Ectodermal cell (in vitro differentiated cells): ENCODE data around the gene ARHGAP15.

Experiments used
- H3K27ac ChIP-seq: 2 replicates; pipeline ENCODE4 v1.7.0; 2013; ENCODE audit warnings: mild to moderate bottlenecking, low read depth, low read length; ENCODE audit not compliant: insufficient read depth, poor library complexity, severe bottlenecking
- H3K27me3 ChIP-seq: 2 replicates; pipeline ENCODE4 v1.7.0; 2013; ENCODE audit warnings: mild to moderate bottlenecking, low read length; ENCODE audit not compliant: insufficient read depth, control insufficient read depth, poor library complexity, severe bottlenecking
- H3K36me3 ChIP-seq: one replicate; pipeline ENCODE4 v1.7.0; 2013; ENCODE audit warnings: low read length; ENCODE audit not compliant: control insufficient read depth, insufficient read depth
- H3K4me1 ChIP-seq: one replicate; pipeline ENCODE4 v1.7.0; 2013; ENCODE audit warnings: low read length; ENCODE audit not compliant: control insufficient read depth, insufficient read depth
- H3K4me3 ChIP-seq: 2 replicates; pipeline ENCODE4 v1.7.0; 2013; ENCODE audit warnings: low read depth, low read length, control low read depth; ENCODE audit not compliant: insufficient read depth
- H3K9me3 ChIP-seq: 2 replicates; pipeline ENCODE4 v1.7.0; 2013; ENCODE audit warnings: mild to moderate bottlenecking, low read length, moderate library complexity; ENCODE audit not compliant: control insufficient read depth
- WGBS, 2 experiments: methylation state at CpG; one replicate each; pipeline ENCODE4 v1.1.7; 2013; ENCODE audit warnings: missing lambda C conversion rate in 2 of 2; 5-methylcytosine and 5-hydroxymethylcytosine counted together

Gene ARHGAP15

DNA sequence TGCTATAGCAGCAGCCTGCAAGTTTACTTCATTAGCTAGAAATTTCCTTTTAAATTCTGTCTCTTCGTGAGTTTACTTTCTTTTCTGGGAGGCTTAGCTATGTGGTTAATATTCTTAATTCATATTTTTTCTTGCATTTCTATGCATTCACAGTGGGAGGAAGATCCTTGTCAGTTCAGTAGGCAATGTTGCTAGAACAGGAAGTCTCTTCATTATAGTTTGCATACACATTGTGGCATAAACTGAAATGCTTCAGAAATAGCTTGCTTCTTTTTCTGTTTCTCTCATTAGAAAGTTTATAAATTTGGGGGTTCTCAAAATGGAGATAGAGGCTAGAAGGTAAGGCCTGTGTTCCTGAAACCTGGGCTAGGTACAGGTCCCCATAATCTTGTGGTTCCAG lies 8.1 kb upstream of the ARHGAP15 start:
- 100% methylated on average over 1 of the region's 1 CpG; no CpG with 5 or more reads in 1 of the 2 experiments for WGBS, 2 experiments
- Histone ChIP-seq H3K4me3 (no peak overlapping the region), H3K27ac (no peak overlapping the region), H3K9me3 (no peaks in the 10 kb centered on the region), H3K27me3 (no peaks in the 10 kb centered on the region), H3K4me1 (no peaks in the 10 kb centered on the region), H3K36me3 (no peaks in the 10 kb centered on the region)

DNA sequence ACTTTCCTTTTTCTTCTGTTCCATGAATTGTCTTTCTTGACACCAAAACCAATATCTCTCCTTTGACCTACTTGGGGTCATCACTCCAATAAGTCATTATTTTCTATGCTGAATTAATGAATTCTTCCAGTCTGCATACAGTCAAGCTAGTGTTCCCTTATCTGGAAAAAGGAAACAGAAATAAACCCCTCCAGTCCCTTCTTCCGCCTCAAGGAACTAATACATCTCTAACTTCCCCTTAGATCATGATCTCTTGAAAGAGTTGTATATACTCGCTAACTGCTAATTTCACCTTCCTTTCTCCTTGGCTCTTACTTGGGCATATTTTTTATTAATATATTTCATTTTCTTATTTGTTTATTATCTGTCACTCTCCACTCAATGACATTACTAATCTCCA lies 7.3 kb upstream of the ARHGAP15 start:
- Histone ChIP-seq H3K9me3 (no peaks in the 10 kb centered on the region), H3K4me3 (no peak overlapping the region), H3K27me3 (no peaks in the 10 kb centered on the region), H3K4me1 (no peaks in the 10 kb centered on the region), H3K27ac (no peak overlapping the region), H3K36me3 (no peaks in the 10 kb centered on the region)
- 71 to 88% methylated on average over 1 to 2 of the region's 2 CpGs for WGBS, 2 experiments

DNA sequence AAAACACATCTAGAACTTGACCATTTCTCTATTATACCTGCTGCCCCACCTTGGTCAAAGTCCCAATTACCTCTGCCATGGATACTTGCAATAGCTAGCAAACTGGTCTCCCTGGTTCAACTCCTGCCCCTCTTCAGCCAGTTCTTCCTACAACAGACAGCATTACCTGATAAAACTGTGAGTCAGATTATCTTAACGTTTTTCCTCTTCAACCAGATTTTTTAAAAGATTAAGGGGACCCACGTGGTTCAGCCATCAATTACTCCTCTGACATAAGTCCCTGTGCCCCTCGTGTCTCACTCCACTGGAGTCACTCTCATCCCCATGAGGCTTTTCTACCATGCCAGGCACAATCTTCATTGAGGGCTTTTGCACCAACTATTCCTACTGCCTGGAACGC lies 5.3 kb upstream of the ARHGAP15 start:
- no peaks in the 10 kb centered on the region for H3K4me1 ChIP-seq
- WGBS, 2 experiments, result 83 to 88% methylated on average over 4 of the region's 4 CpGs
- no peak overlapping the region for H3K27ac ChIP-seq
- no peak overlapping the region for H3K4me3 ChIP-seq
- H3K36me3 ChIP-seq, result no peaks in the 10 kb centered on the region
- H3K27me3 ChIP-seq, result no peaks in the 10 kb centered on the region
- H3K9me3 ChIP-seq, result no peaks in the 10 kb centered on the region

DNA sequence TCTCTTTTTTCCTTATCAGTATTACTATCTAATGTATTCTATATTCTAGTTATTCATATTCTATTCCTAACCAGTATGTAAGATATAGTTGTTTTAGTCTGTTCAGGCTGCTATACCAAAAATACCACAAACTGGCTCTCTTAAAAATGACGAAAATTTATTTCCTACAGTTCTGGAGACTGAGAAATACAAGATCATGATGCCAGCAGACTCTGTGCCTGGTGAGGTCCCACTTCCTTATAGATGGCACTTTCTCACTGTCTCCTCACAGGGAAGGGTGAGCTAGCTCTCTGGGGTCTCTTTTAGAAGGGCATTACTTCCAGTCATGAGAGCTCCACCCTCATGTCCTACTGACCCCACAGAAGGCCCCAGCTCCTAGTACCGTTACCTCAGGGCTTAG lies 4.8 kb upstream of the ARHGAP15 start:
- Histone ChIP-seq H3K36me3 (no peaks in the 10 kb centered on the region), H3K27ac (no peak overlapping the region), H3K9me3 (no peaks in the 10 kb centered on the region), H3K27me3 (no peaks in the 10 kb centered on the region), H3K4me1 (no peaks in the 10 kb centered on the region), H3K4me3 (no peak overlapping the region)
- 81 to 88% methylated on average over 1 to 2 of the region's 2 CpGs for WGBS, 2 experiments

DNA sequence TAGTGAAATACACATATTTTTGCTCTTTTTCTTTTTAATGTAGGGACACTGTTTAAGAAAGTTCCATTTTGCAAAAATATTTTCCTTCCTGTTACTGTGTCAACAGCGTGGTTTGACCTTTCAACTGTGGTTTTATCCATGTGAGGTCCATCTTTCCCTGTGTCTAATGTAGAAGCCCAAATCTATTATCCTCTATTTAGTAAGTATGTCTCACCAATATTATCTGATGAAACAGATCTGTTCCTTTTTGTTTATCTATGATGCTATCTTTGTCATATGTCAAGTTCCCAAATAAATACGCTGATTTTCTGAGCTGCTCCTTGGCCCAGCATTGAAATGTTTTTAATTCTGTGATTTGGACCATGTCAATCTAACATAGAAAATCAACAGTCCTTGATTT lies 3.5 kb upstream of the ARHGAP15 start:
- no peaks in the 10 kb centered on the region for H3K36me3 ChIP-seq

DNA sequence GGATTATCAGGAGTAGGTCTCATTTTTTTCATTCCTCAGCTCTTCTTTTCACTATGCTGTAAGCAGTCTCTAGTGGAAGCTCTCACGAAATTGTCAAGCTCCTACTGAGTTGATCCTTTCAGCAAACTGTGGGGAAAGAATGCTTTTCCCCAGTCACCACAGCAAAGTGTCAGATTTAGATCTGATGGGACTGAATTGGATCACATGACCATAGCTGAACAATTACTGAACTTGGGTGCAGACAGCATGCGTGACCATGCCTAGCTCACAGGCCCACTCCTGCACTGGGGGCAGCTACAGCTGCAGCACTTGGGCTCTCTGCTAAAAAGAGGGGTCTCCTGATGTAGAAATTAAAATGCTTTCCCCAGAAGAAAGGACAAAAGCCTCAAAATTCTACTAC lies 3.1 kb downstream of the ARHGAP15 start:
- H3K4me1 ChIP-seq, result no peaks in the 10 kb centered on the region
- no peak overlapping the region for H3K27ac ChIP-seq

More for the DNA sequence above, 3.5 kb upstream of the ARHGAP15 start:
- H3K27me3 ChIP-seq, result no peaks in the 10 kb centered on the region
- 92 to 100% methylated on average over 2 of the region's 2 CpGs for WGBS, 2 experiments
- H3K9me3 ChIP-seq, result no peaks in the 10 kb centered on the region
- H3K4me3 ChIP-seq, result no peak overlapping the region
- H3K4me1 ChIP-seq, result no peaks in the 10 kb centered on the region
- no peak overlapping the region for H3K27ac ChIP-seq

DNA sequence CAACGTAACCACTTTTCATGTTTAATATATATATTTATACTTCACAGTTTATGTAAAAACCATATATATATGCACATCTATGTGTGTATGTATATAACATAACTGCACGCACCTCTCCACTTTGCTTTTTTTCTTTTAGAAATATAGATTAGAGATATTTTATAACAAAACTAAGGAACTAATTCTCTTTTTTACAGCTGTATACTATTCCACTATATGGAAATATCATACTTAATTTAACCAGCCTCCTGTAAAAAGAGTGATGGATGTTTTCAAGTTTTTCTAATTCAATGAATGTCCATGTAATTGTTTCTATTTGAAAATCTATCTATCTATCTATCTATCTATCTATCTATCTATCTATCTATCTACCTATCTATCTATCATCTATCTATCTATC lies 4.6 kb downstream of the ARHGAP15 start:
- no peaks in the 10 kb centered on the region for H3K27me3 ChIP-seq
- no peak overlapping the region for H3K27ac ChIP-seq
- no peak overlapping the region for H3K4me3 ChIP-seq
- no CpG with 5 or more reads among the region's 2 CpGs for WGBS, 2 experiments
- no peaks in the 10 kb centered on the region for H3K36me3 ChIP-seq
- H3K9me3 ChIP-seq, result no peaks in the 10 kb centered on the region
- no peaks in the 10 kb centered on the region for H3K4me1 ChIP-seq

More for the DNA sequence above, 3.1 kb downstream of the ARHGAP15 start:
- no peaks in the 10 kb centered on the region for H3K27me3 ChIP-seq
- H3K4me3 ChIP-seq, result no peak overlapping the region
- WGBS, 2 experiments, result 31 to 52% methylated on average over 2 of the region's 2 CpGs
- H3K36me3 ChIP-seq, result no peaks in the 10 kb centered on the region
- no peaks in the 10 kb centered on the region for H3K9me3 ChIP-seq

DNA sequence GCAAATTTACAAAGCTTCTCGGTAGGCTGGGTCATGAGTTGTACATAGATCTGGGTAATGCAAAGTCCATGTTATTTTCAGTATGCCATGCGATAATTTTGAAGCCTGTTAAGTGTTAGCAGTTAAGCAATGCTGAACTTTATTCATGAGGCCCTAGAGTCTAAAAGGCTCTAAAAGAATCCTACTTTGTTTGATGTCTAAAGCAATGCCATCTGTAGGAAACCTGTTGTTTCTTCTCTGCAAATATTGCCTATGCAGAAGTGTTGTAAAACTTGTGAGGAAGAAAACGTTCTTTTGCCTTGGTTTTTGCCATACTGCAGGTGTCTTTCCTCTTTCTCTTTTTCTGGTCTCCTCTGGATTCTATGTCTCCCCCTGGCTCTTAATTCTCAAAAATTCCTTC lies 9.1 kb downstream of the ARHGAP15 start:
- Histone ChIP-seq H3K4me1 (no peaks in the 10 kb centered on the region), H3K4me3 (no peak overlapping the region), H3K27ac (no peak overlapping the region), H3K27me3 (no peaks in the 10 kb centered on the region), H3K9me3 (no peaks in the 10 kb centered on the region), H3K36me3 (no peaks in the 10 kb centered on the region)
- 83 to 89% methylated on average over 3 of the region's 3 CpGs for WGBS, 2 experiments

DNA sequence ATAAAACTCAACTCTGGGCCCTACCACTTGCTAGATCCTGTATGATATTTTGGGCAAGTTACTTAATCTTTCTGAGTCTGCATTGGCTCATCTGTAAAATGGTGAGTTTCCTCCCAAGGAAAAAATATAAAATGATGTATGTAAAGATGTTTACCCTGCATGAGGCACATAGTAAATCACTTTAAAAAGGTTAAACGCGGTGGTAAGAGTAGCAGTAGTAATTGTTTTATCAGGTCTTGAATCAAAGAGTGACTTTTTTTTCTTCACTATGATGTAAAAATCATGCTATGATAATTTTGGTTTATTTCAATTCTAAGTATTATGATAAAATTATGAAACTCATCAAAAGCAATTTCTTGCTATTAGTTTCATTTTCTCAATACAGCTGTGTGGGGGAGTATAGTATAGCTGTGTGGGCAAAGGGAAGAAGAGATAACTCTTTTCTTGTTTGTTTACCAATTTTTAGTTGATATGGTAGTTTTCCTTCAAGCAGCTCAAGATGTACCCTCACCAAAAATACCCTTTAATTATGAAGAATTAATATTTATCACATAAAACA lies 10.7 kb downstream of the ARHGAP15 start:
- H3K27ac ChIP-seq, result no peak overlapping the region
- no peaks in the 10 kb centered on the region for H3K36me3 ChIP-seq
- WGBS, 2 experiments, result 94 to 98% methylated on average over 2 of the region's 2 CpGs
- no peak overlapping the region for H3K4me3 ChIP-seq
- H3K27me3 ChIP-seq, result no peaks in the 10 kb centered on the region
- H3K9me3 ChIP-seq, result no peaks in the 10 kb centered on the region
- H3K4me1 ChIP-seq, result no peaks in the 10 kb centered on the region

DNA sequence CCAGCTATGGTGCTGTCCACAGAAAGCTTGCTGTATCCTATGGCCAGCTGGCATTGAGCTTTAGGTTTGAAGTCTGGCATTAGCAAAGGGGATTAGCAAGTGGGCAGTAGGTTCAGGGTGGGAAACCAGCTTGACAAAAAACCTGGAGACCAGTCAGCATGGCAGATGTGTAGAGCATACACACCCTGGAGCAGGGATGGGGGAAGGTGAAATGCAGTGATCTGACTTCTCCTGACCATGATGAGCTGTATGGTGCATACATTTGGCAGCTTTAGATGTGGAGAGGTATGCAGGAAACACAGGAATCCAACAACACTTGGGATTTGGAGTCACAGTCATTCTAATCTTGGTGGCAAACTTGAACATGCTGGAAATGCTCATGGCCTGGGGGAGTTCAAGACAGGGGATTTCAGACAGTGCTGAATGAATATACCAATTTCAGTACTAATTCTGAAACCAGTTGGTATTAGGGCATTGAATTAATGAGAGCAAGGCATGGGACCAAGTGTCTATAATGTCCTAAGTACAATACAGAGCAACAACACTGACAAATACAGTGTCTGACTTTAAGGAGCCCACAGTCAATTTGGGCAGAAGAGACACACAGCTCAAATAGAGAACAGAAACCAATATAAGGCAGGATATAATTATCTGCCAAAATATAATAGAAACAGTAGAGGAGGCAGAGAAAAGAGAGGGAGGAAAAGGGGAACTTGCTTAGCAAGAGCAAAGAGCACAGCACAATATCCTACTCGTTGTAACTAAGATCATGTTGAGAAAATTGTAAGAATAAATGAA lies 11.8 kb downstream of the ARHGAP15 start:
- Histone ChIP-seq H3K27me3 (no peaks in the 10 kb centered on the region), H3K36me3 (no peaks in the 10 kb centered on the region), H3K4me1 (no peaks in the 10 kb centered on the region), H3K27ac (no peak overlapping the region), H3K4me3 (no peak overlapping the region), H3K9me3 (no peaks in the 10 kb centered on the region)
- 96% methylated on average over 1 of the region's 1 CpG for WGBS, 2 experiments
